Motor neuron (in vitro differentiated cells): ENCODE measurements around the gene CDYL2. TPM values are rescaled to one million over a fixed set of nuclear protein-coding genes. Genes with fewer than 3 reads are reported as not detected.
"Not testable (repeated sequence)": the region's sequence is repeated elsewhere in the genome, so short reads cannot be mapped to it uniquely, and the experiment has no call there.

Experiments used
- ATAC-seq, 8 experiments: fragments of 200-7000 bp; cut with Tn5 transposase; replicated peaks in 6 of 8; 2 replicates each; pipeline ENCODE4 v1.8.0; 2021; ENCODE audit warnings: mild to moderate bottlenecking in 8 of 8, moderate library complexity in 8 of 8
- H3K27ac ChIP-seq, 2 donors: fragments of 250-450 bp; sonication (Bioruptor Pico); 2 replicates each; pipeline ENCODE4 v1.9.0; 2021; ENCODE audit warnings: antibody characterized with exemption in 2 of 2, mild to moderate bottlenecking in 2 of 2, moderate library complexity in 1 of 2
- H3K4me1 ChIP-seq, 2 donors: fragments of 250-450 bp; sonication (Bioruptor Pico); replicated peaks in 1 of 2; 2 replicates each; pipeline ENCODE4 v1.6.1; 2021; ENCODE audit warnings: antibody characterized with exemption in 2 of 2, mild to moderate bottlenecking in 2 of 2, moderate library complexity in 1 of 2
- H3K4me3 ChIP-seq, 5 donors: fragments of 250-450 bp; sonication (Bioruptor Pico); 2 replicates each; pipeline ENCODE4 v1.9.0; 2021; ENCODE audit warnings: antibody characterized with exemption in 5 of 5, mild to moderate bottlenecking in 5 of 5, moderate library complexity in 4 of 5
- WGBS, 10 experiments: fragments of 450-650 bp; shearing (Covaris generic); methylation state at CpG; one replicate each; pipeline ENCODE4 v1.0.0; 2022; 5-methylcytosine and 5-hydroxymethylcytosine counted together
- in situ Hi-C, 9 experiments: fragments of 400-800 bp; cut with MboI; loops; one replicate each; pipeline ENCODE4 v1.15.0; 2021; ENCODE audit warnings: low sequenced_read_pairs in 9 of 9, low pct_unique_long_range_greater_than_20kb in 2 of 9; ENCODE audit not compliant: unreplicated experiment in 9 of 9
- total RNA-seq, 8 experiments: library from RNA; unstranded; fragments of 300-600 nt; gene quantifications; 2 replicates each; pipeline versions ENCODE4 v1.2.3 to v1.2.4, GENCODE V29; 2022

Gene CDYL2
- total RNA-seq, 8 experiments from 2014 or later, result 0.45 to 11.0 (median 4.2) TPM

GRCh38 chr16:80735846-80736245 lies 68.6 kb downstream of the CDYL2 start:
- no peak for ATAC-seq
- 48 to 83% (median 63%) methylated on average over 1 to 3 of the region's 4 CpGs; no CpG with 5 or more reads in 4 of the 10 experiments for WGBS, 10 experiments
- Histone ChIP-seq H3K27ac (no peak overlapping the region), H3K4me1 (no peaks in the 10 kb centered on the region), H3K4me3 (no peak overlapping the region)
- in situ Hi-C loops, result no loop called here

- WGBS, 10 experiments, result 39 to 100% (median 94%) methylated on average over 1 to 2 of the region's 2 CpGs; no CpG with 5 or more reads in 6 of the 10 experiments
- ATAC-seq, result no peak
- in situ Hi-C loops, result no loop called here
Measured at GRCh38 chr16:80733407-80733806, 71.0 kb downstream of the CDYL2 start.

DNA sequence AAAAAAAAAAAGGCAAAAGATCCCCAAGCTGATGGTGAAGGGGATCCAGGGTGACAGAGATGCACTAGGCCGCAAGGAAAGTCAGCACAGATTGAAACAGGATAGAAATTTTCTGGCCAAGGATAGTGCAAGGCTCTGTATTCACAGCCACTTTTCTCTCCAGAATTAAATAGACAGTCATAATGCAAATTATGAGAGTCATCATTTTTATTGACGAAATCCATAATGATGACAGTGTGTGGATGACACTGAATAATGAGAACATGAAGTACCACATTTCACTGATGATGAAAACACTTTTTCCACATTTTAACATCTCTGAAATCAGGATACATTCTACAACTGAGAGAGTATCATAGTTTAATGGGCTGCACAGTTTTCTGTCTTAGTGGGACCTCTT lies 72.5 kb downstream of the CDYL2 start:
- Histone ChIP-seq H3K4me3 (no peak overlapping the region), H3K27ac (no peak overlapping the region), H3K4me1 (no peaks in the 10 kb centered on the region)
- in situ Hi-C loops, result no loop called here
- WGBS, 10 experiments, result 20 to 100% (median 86%) methylated on average over 1 to 2 of the region's 2 CpGs; no CpG with 5 or more reads in 2 of the 10 experiments
- ATAC-seq, result no peak

More at GRCh38 chr16:80733407-80733806, 71.0 kb downstream of the CDYL2 start:
- Histone ChIP-seq H3K4me3 (no peak overlapping the region), H3K27ac (no peak overlapping the region), H3K4me1 (no peaks in the 10 kb centered on the region)

- in situ Hi-C loops, H3K27ac ChIP-seq, ATAC-seq, H3K4me1 ChIP-seq, H3K4me3 ChIP-seq: not testable (repeated sequence)
- WGBS, 10 experiments, result 80 to 100% methylated on average over 2 to 4 of the region's 29 CpGs; no CpG with 5 or more reads in 8 of the 10 experiments
Measured at GRCh38 chr16:80727066-80727763, 77.2 kb downstream of the CDYL2 start.

GRCh38 chr16:80725566-80726162 lies 78.7 kb downstream of the CDYL2 start:
- WGBS, 10 experiments, result 76 to 100% (median 89%) methylated on average over 1 to 9 of the region's 9 CpGs
- no peak overlapping the region for H3K27ac ChIP-seq
- H3K4me1 ChIP-seq, result no peaks in the 10 kb centered on the region
- in situ Hi-C loops, result no loop called here
- H3K4me3 ChIP-seq, result no peak overlapping the region
- no peak for ATAC-seq

DNA sequence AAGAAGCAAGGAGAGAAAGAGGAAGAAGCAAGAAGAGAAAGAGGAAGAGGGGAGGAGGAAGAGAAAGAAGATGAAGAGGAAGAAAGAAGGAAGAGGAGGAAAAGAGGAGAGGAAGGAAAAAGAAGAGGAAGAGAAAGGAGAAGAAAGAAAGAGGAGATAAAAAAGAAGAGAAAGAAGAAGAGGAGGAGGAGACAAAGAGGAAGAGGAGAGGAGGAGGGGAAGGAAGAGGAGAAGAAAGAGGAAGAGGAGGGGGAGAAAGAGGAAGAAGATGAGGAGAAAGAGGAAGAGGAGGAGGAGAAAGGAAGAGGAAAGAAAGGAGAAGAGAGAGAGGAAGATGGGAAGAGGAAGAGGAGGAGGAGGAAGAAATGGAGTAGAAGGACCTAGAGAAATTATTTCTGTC lies 80.4 kb downstream of the CDYL2 start:
- ATAC-seq, result no peak
- in situ Hi-C loops, result no loop called here
- Histone ChIP-seq H3K27ac (no peak overlapping the region), H3K4me3 (no peak overlapping the region), H3K4me1 (no peaks in the 10 kb centered on the region)

DNA sequence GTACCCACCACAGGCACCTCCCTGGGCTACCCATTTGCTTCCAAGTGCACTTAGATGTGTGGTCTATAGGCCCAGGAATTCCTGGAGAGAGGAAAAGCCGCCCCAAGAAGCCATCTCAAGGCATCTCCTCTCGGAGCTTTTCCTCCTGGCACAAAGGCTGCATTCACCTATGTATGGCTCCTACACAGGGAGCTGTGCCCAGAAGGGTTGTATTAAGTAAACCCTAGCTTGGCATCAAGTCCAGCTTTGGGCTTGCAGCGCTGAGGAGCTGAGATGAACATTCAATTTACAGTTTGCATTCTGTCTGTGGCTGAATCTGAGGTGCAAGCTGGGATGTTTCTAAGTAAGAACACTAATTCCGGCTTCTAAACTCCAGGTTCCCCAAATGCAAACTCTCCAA lies 81.3 kb downstream of the CDYL2 start:
- in situ Hi-C loops, result no loop called here
- Histone ChIP-seq H3K27ac (no peak overlapping the region), H3K4me1 (no peaks in the 10 kb centered on the region), H3K4me3 (no peak overlapping the region)
- ATAC-seq, result no peak
- 0 to 100% (median 63%) methylated on average over 1 to 4 of the region's 4 CpGs; no CpG with 5 or more reads in 4 of the 10 experiments for WGBS, 10 experiments

GRCh38 chr16:80720804-80721371 lies 83.5 kb downstream of the CDYL2 start:
- peak in 2 of 8 experiments; percentile 84 to 85 for ATAC-seq
- in situ Hi-C loops, result no loop called here
- 20 to 100% (median 70%) methylated on average over 1 to 4 of the region's 5 CpGs; no CpG with 5 or more reads in 1 of the 10 experiments for WGBS, 10 experiments
- no peak overlapping the region for H3K4me3 ChIP-seq
- no peak overlapping the region for H3K27ac ChIP-seq
- peaks cover 0 to 4% of the 10 kb centered on the region in 2 donors for H3K4me1 ChIP-seq

GRCh38 chr16:80719573-80719972 lies 84.8 kb downstream of the CDYL2 start:
- in situ Hi-C loops, result no loop called here
- 80 to 94% (median 92%) methylated on average over 1 to 2 of the region's 2 CpGs; no CpG with 5 or more reads in 6 of the 10 experiments for WGBS, 10 experiments
- Histone ChIP-seq H3K4me1 (peaks cover 0 to 4% of the 10 kb centered on the region in 2 donors), H3K4me3 (no peak overlapping the region), H3K27ac (no peak overlapping the region)
- ATAC-seq, result no peak

DNA sequence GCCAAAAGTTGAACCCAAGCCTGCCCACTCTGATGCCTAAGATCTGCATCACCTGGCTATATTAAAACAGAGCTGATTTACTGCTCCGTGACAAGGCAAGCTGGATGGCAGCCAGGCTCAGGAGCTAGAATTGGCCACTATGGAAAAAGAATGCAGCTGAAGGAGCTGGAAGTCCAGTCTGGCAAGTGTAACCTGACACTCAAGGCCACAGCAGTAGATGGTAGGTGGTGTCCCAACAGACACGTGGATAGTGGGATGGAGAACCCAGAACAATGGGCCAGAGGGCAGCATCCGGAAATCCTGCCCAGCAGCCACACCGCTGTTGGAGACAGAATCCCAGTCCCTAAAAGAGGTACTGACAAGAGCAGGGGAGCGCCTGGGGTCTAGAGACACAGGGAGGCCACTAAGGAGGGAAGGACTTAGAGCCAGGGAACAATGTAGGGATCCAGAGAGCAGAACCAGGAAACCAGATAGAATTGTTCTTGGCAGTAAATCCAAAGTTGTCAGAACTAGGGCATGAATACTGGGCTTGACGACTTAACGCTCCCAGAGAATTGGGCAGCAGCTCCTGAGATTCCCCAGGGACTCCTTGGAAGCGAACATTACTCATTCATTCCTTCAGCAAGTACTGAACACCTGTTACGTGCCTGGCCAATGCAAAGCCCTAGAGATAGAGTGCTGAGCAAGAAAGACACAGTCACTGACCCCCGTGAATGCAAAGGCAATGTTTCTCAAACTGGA lies 85.7 kb downstream of the CDYL2 start:
- H3K27ac ChIP-seq, result no peak overlapping the region
- H3K4me1 ChIP-seq, result peaks cover 0 to 4% of the 10 kb centered on the region in 2 donors
- peak in 2 of 8 experiments; percentile 50 to 58 for ATAC-seq
- H3K4me3 ChIP-seq, result no peak overlapping the region
- in situ Hi-C loops, result no loop called here
- WGBS, 10 experiments, result 21 to 100% (median 79%) methylated on average over 1 to 7 of the region's 10 CpGs; no CpG with 5 or more reads in 1 of the 10 experiments

GRCh38 chr16:80717611-80718010 lies 86.8 kb downstream of the CDYL2 start:
- ATAC-seq, result no peak
- in situ Hi-C loops, result no loop called here
- 25 to 83% (median 50%) methylated on average over 1 to 3 of the region's 3 CpGs; no CpG with 5 or more reads in 3 of the 10 experiments for WGBS, 10 experiments
- Histone ChIP-seq H3K4me3 (no peak overlapping the region), H3K4me1 (peaks cover 0 to 4% of the 10 kb centered on the region in 2 donors), H3K27ac (no peak overlapping the region)

- 32 to 100% (median 79%) methylated on average over 1 to 2 of the region's 2 CpGs for WGBS, 10 experiments
- ATAC-seq, result no peak
- Histone ChIP-seq H3K4me3 (no peak overlapping the region), H3K4me1 (peaks cover 0 to 4% of the 10 kb centered on the region in 2 donors), H3K27ac (no peak overlapping the region)
- in situ Hi-C loops, result no loop called here
Measured at GRCh38 chr16:80716564-80717139, 87.7 kb downstream of the CDYL2 start.

DNA sequence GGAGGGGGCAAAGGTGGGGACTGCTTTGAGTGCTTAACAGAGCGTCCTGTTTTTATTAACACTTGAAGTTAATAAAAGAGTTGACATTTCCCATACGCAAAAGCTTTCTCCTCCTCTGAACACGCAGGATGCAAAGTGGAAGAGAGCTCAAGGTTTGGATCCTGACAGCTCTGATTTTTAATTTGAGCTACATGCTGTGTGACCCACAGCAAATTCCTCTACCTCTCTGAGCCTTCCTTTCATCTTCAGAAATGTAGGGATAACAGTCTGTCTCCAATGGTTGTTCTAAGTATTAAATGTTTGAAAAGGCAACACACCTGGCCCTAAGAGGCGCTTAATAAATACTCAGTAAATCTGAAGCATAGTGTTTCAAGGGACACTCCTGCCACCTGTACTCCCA lies 93.0 kb downstream of the CDYL2 start:
- Histone ChIP-seq H3K4me3 (no peak overlapping the region), H3K27ac (no peak overlapping the region), H3K4me1 (no peaks in the 10 kb centered on the region)
- WGBS, 10 experiments, result 30 to 100% (median 93%) methylated on average over 1 to 4 of the region's 4 CpGs; no CpG with 5 or more reads in 2 of the 10 experiments
- no peak for ATAC-seq
- in situ Hi-C loops, result no loop called here
